Measurements from ENCODE around the gene BTC. TPM values are rescaled to one million over a fixed set of nuclear protein-coding genes. Genes with fewer than 3 reads are reported as not detected.

The BTC gene
- total and polyA plus RNA-seq, 9 donors: 2.5 to 7.1 (median 3.4) TPM

DNA sequence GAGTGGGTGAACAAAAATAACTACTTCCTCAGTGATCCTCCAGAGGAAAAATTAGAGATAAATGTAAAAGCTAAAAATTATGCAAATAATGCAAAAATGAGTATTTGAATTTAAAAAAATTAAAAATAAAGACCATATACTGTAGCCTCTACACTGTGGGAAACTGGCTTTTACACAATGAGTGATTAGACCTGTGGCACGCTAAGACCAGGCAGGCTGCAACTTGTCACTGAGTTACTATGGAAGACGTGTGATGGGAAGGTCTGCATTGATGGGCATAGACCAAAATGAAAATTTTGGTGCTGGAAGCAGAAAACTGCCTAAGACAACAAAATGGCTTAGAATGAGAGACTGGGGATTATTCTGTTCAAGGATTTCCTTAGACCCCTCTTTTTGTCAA, 30.2 kb downstream of the BTC start:
- 83% methylated on average over 2 of the region's 2 CpGs for WGBS (ENCODE audit: insufficient coverage)
- DNase-seq: no peak

DNA sequence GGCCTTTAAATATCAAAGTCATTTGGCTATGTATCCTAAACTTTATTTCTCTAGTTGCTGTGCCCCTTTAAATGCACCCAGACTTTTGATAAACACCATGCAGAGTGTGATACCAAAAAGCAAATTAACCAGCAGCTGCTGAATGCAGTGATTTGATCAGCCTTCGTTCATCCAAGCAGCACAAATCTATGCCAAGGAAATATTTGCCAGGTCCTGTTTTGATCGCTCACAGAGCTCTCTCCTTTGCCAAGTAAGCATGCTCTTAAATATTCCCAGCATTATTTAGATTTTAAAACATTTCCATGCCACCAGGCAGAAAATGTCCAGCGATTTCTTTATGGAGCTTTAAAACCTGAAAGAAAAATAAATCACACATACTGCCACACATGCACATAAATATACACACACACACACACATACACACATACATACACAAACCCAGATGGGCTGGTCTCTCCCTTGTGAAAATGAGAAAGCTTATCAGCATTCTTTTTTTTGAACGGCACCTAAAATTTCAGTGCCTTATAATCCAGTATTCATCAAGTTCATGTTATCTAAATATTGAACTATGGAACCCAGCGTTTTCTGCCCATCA, 35.7 kb downstream of the BTC start:
- 25% methylated on average over 2 of the region's 5 CpGs for WGBS (ENCODE audit: insufficient coverage)
- Histone ChIP-seq H3K9me3 (replicated peaks; ENCODE audit: control insufficient read depth, low read depth, low read length) (no peaks in the 10 kb centered on the region), H3K4me3 (ENCODE audit: low read length) (no peak overlapping the region), H3K36me3 (ENCODE audit: control insufficient read depth, insufficient read depth, low read length) (no peaks in the 10 kb centered on the region), H3K4me1 (ENCODE audit: control insufficient read depth, insufficient read depth, low read length) (peaks cover 8% of the 10 kb centered on the region), H3K27ac (ENCODE audit: low read length) (peak overlapping the region; percentile 9), H3K27me3 (ENCODE audit: control insufficient read depth, insufficient read depth, low read length) (no peaks in the 10 kb centered on the region)
- DNase-seq: peak; percentile 78

More for the DNA sequence above, 30.2 kb downstream of the BTC start:
- no peak overlapping the region for H3K4me3 ChIP-seq (ENCODE audit: low read length)
- no peaks in the 10 kb centered on the region for H3K4me1 ChIP-seq (ENCODE audit: control insufficient read depth, insufficient read depth, low read length)
- no peaks in the 10 kb centered on the region for H3K27me3 ChIP-seq (ENCODE audit: control insufficient read depth, insufficient read depth, low read length)
- H3K27ac ChIP-seq (ENCODE audit: low read length): no peak overlapping the region
- H3K36me3 ChIP-seq (ENCODE audit: control insufficient read depth, insufficient read depth, low read length): no peaks in the 10 kb centered on the region
- H3K9me3 ChIP-seq (replicated peaks; ENCODE audit: control insufficient read depth, low read depth, low read length): no peaks in the 10 kb centered on the region

DNA sequence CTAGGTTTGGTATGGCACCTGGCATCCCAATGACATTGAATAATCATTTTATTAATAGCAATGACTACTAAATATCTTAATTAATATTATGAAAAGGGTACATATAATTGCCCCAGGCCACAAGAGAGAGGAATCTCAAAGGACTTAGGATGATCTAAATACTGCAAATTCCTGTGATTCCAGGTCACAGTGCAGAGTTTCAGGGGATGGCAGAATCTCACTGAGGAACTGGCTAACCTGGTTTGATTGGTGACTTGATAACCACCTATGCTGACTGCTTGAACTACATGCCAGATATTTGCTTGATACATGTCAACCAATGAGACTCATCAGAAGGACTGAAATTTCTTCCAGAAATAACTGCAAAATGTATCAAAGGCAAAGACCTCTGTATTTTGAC, 37.2 kb downstream of the BTC start:
- Histone ChIP-seq H3K27ac (ENCODE audit: low read length) (no peak overlapping the region), H3K9me3 (replicated peaks; ENCODE audit: control insufficient read depth, low read depth, low read length) (no peaks in the 10 kb centered on the region), H3K4me3 (ENCODE audit: low read length) (no peak overlapping the region), H3K27me3 (ENCODE audit: control insufficient read depth, insufficient read depth, low read length) (no peaks in the 10 kb centered on the region), H3K36me3 (ENCODE audit: control insufficient read depth, insufficient read depth, low read length) (no peaks in the 10 kb centered on the region), H3K4me1 (ENCODE audit: control insufficient read depth, insufficient read depth, low read length) (peaks cover 8% of the 10 kb centered on the region)
- DNase-seq: no peak

DNA sequence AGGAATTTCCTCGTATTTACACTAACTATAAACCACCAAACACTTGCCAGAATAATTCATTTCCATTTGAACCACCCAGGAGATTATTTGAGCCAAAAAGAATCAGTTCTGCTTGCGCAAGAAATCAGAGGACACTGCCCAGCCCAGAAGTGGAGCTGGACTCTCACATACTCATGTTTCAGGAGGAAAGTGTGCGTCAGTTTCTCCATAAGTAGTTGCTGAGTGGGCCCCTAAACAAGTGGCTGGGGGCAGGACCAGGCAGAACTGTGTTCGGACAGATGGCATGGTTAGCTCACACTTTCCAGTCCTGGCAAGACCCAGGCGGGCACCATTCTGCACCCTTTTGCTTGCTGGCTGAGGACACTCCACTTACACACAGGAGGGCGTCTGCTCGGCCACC, 38.8 kb downstream of the BTC start:
- Histone ChIP-seq H3K36me3 (ENCODE audit: control insufficient read depth, insufficient read depth, low read length) (no peaks in the 10 kb centered on the region), H3K9me3 (replicated peaks; ENCODE audit: control insufficient read depth, low read depth, low read length) (no peaks in the 10 kb centered on the region), H3K27ac (ENCODE audit: low read length) (peak overlapping the region; percentile 79), H3K4me1 (ENCODE audit: control insufficient read depth, insufficient read depth, low read length) (peaks cover 8% of the 10 kb centered on the region), H3K27me3 (ENCODE audit: control insufficient read depth, insufficient read depth, low read length) (no peaks in the 10 kb centered on the region), H3K4me3 (ENCODE audit: low read length) (no peak overlapping the region)
- peak; percentile 81 for DNase-seq
- 49% methylated on average over 4 of the region's 7 CpGs for WGBS (ENCODE audit: insufficient coverage)

DNA sequence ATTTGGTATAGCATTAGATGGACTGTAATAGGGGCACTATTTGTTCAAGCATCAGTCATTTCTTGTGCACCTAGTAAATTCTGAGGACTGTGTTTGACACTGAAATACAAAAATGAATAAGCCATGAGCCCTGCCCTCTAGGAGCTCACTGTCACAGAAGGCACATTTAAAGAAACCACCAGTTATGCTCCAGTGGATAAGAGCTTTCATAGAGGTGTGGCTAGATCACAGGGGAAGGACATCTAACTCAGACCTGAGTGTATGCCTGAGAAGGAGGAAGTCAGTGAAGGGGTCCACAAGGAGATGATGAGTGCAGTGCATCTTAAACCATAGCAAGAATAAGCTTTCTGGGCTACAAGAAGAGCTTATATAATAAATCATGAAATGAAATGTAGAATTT, 40.1 kb downstream of the BTC start:
- H3K36me3 ChIP-seq (ENCODE audit: control insufficient read depth, insufficient read depth, low read length): no peaks in the 10 kb centered on the region
- no peaks in the 10 kb centered on the region for H3K9me3 ChIP-seq (replicated peaks; ENCODE audit: control insufficient read depth, low read depth, low read length)
- no peak for DNase-seq
- peaks cover 8% of the 10 kb centered on the region for H3K4me1 ChIP-seq (ENCODE audit: control insufficient read depth, insufficient read depth, low read length)
- no peak overlapping the region for H3K4me3 ChIP-seq (ENCODE audit: low read length)
- H3K27me3 ChIP-seq (ENCODE audit: control insufficient read depth, insufficient read depth, low read length): no peaks in the 10 kb centered on the region
- H3K27ac ChIP-seq (ENCODE audit: low read length): no peak overlapping the region

DNA sequence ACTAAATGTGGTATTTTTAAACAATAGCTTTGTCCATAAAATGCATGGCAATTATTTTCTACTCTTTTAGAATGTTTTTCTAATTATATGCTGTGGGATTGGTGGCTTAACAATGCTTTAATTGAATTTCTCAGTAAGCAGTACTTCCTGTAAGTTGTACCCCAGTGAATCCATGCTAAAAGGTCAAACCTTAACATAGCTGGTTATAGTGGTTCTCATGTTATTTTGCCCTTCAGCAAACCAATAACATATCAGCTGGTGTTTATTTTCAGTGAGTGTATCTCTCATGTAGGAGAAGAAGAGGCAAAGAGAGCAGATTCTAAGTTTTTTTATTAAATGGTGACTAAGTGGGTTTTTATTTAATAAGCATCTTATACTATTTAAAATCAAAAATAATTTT, 41.5 kb downstream of the BTC start:
- Histone ChIP-seq H3K4me1 (ENCODE audit: control insufficient read depth, insufficient read depth, low read length) (peaks cover 8% of the 10 kb centered on the region), H3K4me3 (ENCODE audit: low read length) (no peak overlapping the region), H3K9me3 (replicated peaks; ENCODE audit: control insufficient read depth, low read depth, low read length) (no peaks in the 10 kb centered on the region), H3K27me3 (ENCODE audit: control insufficient read depth, insufficient read depth, low read length) (no peaks in the 10 kb centered on the region), H3K27ac (ENCODE audit: low read length) (no peak overlapping the region), H3K36me3 (ENCODE audit: control insufficient read depth, insufficient read depth, low read length) (no peaks in the 10 kb centered on the region)
- DNase-seq: no peak

DNA sequence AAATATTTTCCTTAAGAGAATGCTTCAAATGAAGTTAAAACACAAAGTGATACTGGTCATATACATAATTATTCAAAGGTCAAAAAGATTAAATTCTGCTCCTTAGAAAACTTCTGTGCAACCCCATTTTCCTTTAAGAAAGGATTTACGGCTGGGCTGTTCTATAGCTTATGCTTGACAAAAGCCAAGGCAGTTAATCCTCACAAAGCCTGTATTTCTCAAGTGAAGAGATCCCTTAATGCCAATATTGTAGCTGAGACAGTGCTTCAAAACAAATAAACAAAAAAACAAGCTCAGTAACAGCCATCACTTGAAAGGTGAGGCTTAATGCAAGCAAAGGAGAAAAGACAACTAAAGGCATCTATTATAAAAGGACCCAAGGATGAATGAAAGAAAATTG, 42.5 kb downstream of the BTC start:
- H3K27ac ChIP-seq (ENCODE audit: low read length): no peak overlapping the region
- no peaks in the 10 kb centered on the region for H3K9me3 ChIP-seq (replicated peaks; ENCODE audit: control insufficient read depth, low read depth, low read length)
- no peaks in the 10 kb centered on the region for H3K27me3 ChIP-seq (ENCODE audit: control insufficient read depth, insufficient read depth, low read length)
- WGBS (ENCODE audit: insufficient coverage): no CpG with 5 or more reads among the region's 1 CpG
- H3K4me1 ChIP-seq (ENCODE audit: control insufficient read depth, insufficient read depth, low read length): peaks cover 8% of the 10 kb centered on the region
- no peak overlapping the region for H3K4me3 ChIP-seq (ENCODE audit: low read length)
- no peak for DNase-seq
- no peaks in the 10 kb centered on the region for H3K36me3 ChIP-seq (ENCODE audit: control insufficient read depth, insufficient read depth, low read length)

DNA sequence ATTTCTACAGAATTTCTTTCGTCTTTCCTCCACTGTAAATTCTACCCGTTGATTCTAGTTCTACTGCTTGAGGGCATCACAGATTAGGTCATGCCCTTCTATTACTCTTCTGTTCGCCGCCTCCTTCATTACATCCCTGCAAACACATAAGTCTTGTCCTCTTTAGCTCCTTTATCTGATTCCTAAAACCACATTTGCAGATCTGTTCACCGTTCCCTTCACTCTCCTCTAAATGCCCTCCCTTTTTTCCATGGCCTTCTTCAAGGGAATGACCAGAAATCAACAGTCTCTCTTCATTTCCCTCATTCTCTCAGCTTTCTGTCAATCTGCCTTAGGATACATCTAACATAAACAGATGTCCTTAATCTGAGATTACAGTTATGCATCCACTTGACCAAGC, 43.1 kb downstream of the BTC start:
- Histone ChIP-seq H3K4me3 (ENCODE audit: low read length) (no peak overlapping the region), H3K36me3 (ENCODE audit: control insufficient read depth, insufficient read depth, low read length) (no peaks in the 10 kb centered on the region), H3K4me1 (ENCODE audit: control insufficient read depth, insufficient read depth, low read length) (peaks cover 5% of the 10 kb centered on the region), H3K27me3 (ENCODE audit: control insufficient read depth, insufficient read depth, low read length) (no peaks in the 10 kb centered on the region), H3K9me3 (replicated peaks; ENCODE audit: control insufficient read depth, low read depth, low read length) (no peaks in the 10 kb centered on the region), H3K27ac (ENCODE audit: low read length) (no peak overlapping the region)
- 80% methylated on average over 4 of the region's 5 CpGs for WGBS (ENCODE audit: insufficient coverage)
- no peak for DNase-seq

DNA sequence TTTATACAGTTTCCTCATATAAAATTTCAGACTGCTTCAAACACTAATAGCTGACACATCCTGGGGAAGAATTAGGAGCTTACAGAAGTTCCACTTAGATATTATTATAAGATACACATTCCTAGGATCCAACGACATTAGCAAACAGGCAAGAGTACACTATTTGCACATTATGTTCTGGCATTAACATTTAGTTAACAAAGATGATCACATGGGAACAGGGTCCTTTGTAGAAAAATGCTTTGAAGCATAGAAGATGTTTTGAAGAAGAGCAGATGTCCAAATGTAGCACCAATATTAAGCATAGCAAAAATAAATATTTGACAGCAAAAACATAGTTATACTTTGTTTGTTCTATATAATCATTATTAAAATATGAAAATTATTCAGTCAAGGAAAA, 52.1 kb downstream of the BTC start:
- no peak overlapping the region for H3K27ac ChIP-seq (ENCODE audit: low read length)
- H3K27me3 ChIP-seq (ENCODE audit: control insufficient read depth, insufficient read depth, low read length): no peaks in the 10 kb centered on the region
- no peaks in the 10 kb centered on the region for H3K9me3 ChIP-seq (replicated peaks; ENCODE audit: control insufficient read depth, low read depth, low read length)
- whole genome bisulfite sequencing (ENCODE audit: insufficient coverage): no CpG with 5 or more reads among the region's 1 CpG
- H3K4me1 ChIP-seq (ENCODE audit: control insufficient read depth, insufficient read depth, low read length): no peaks in the 10 kb centered on the region
- no peak for DNase-seq
- no peaks in the 10 kb centered on the region for H3K36me3 ChIP-seq (ENCODE audit: control insufficient read depth, insufficient read depth, low read length)
- no peak overlapping the region for H3K4me3 ChIP-seq (ENCODE audit: low read length)

DNA sequence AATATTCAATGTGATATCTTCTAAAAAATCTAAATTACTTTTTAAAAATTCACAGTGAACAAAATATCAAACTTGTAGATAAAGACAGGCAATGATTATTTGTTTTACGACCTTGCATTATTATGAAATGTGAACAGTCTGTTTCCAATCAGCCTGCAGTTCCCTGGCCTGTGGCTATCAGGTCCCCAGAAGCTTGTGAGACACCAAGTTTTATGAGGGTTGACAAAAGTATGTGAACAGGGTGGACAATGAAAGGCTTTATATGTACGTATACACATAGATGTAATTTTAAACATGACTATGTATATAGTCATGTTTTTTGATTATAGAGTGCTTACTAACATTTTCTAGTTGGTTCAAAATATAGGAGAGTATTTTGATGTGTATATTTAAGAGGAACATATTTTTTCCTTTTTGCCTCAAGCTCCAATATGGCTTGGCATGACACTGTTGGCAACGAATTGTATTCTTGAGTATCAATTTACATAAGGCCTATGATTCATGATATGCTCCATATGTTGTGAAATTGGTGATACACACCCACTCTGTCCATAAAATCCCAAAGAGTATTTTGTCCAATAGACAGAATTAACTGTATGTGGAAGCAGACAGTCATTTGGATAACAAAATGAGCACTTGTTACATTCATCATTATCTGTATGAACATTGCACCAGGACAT, 55.7 kb downstream of the BTC start:
- peak; percentile 52 for DNase-seq
- 60% methylated on average over 1 of the region's 3 CpGs for WGBS (ENCODE audit: insufficient coverage)
- Histone ChIP-seq H3K27ac (ENCODE audit: low read length) (no peak overlapping the region), H3K36me3 (ENCODE audit: control insufficient read depth, insufficient read depth, low read length) (no peaks in the 10 kb centered on the region), H3K27me3 (ENCODE audit: control insufficient read depth, insufficient read depth, low read length) (no peaks in the 10 kb centered on the region), H3K4me1 (ENCODE audit: control insufficient read depth, insufficient read depth, low read length) (no peaks in the 10 kb centered on the region), H3K4me3 (ENCODE audit: low read length) (no peak overlapping the region), H3K9me3 (replicated peaks; ENCODE audit: control insufficient read depth, low read depth, low read length) (no peaks in the 10 kb centered on the region)

DNA sequence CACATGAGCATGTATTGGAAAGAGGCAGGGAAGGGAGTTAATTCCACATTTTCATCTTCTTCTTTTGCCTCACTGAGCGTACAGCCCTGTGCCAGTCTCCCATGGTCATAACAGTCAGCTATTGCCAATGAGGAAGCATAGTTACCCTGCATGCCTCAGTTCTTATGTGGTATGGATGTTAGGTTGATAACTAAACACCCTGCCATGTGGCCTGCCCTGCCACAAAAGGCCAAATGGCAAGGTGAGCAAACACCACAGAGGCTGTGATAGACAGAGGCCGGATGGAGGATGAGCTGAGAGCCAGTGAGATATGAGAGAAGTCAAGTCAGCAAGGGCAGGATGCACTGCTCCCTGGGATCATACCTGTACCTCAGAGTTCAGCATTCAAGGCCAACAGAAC, 59.3 kb downstream of the BTC start:
- no peaks in the 10 kb centered on the region for H3K27me3 ChIP-seq (ENCODE audit: control insufficient read depth, insufficient read depth, low read length)

More for the DNA sequence above, 59.3 kb downstream of the BTC start:
- 78% methylated on average over 1 of the region's 2 CpGs for WGBS (ENCODE audit: insufficient coverage)
- Histone ChIP-seq H3K4me1 (ENCODE audit: control insufficient read depth, insufficient read depth, low read length) (no peaks in the 10 kb centered on the region), H3K4me3 (ENCODE audit: low read length) (no peak overlapping the region), H3K9me3 (replicated peaks; ENCODE audit: control insufficient read depth, low read depth, low read length) (no peaks in the 10 kb centered on the region), H3K27ac (ENCODE audit: low read length) (no peak overlapping the region), H3K36me3 (ENCODE audit: control insufficient read depth, insufficient read depth, low read length) (no peaks in the 10 kb centered on the region)
- no peak for DNase-seq
